Left ventricle myocardium inferior (tissue), 1 donor: ENCODE measurements around the gene DPP9. TPM values are rescaled to one million over a fixed set of nuclear protein-coding genes. Genes with fewer than 3 reads are reported as not detected.
A peak's percentile ranks its signal among the peaks of the same experiment; 100 is the strongest.
"Not testable (repeated sequence)": the region's sequence is repeated elsewhere in the genome, so short reads cannot be mapped to it uniquely, and the experiment has no call there.

Experiments
- DNase-seq: peaks from one replicate; pipeline ENCODE4 v3.0.0-alpha.2; 2020
- H3K27ac ChIP-seq: fragments of 200-600 bp; replicated peaks from 2 replicates; pipeline ENCODE4 v1.8.0; 2021
- H3K27me3 ChIP-seq: fragments of 200-600 bp; 2 replicates; pipeline ENCODE4 v1.8.0; 2021; ENCODE audit warnings: low read depth
- H3K36me3 ChIP-seq: fragments of 200-600 bp; 2 replicates; pipeline ENCODE4 v1.8.0; 2021
- H3K4me1 ChIP-seq: fragments of 200-600 bp; 2 replicates; pipeline ENCODE4 v1.8.0; 2021
- H3K4me3 ChIP-seq: fragments of 200-600 bp; 2 replicates; pipeline ENCODE4 v1.8.0; 2021; ENCODE audit warnings: mild to moderate bottlenecking, moderate library complexity
- H3K9me3 ChIP-seq: fragments of 200-600 bp; replicated peaks from 2 replicates; pipeline ENCODE4 v1.8.0; 2021
- CTCF ChIP-seq: fragments of 200-600 bp; IDR thresholded peaks from 2 replicates; pipeline ENCODE4 v1.8.0; 2021; ENCODE audit warnings: antibody characterized with exemption, mild to moderate bottlenecking, borderline replicate concordance
- intact Hi-C: fragments of 100-400 bp; cut with micrococcal nuclease; formaldehyde crosslinking; loops from one replicate; pipeline ENCODE4 v1.11.0; 2022
- total RNA-seq: library from RNA; stranded (reverse); fragmentation: NEBNext Ultra II Directional; extraction: Animal tissue kit (Norgen Biotek cat#: 25700); gene quantifications from one replicate; pipeline ENCODE4 v1.2.1, GENCODE V29; 2021
- donor health status: DM: no; HTN: yes; CAD: no; lungs with severe emphysema.

Gene DPP9
- total RNA-seq, 1 donor from 2014 or later: 52.5 TPM

GRCh38 chr19:4745986-4746385 is 22.3 kb upstream of the DPP9 start:
- no peak overlapping the region for H3K4me3 ChIP-seq
- H3K9me3 ChIP-seq: peaks cover 6% of the 10 kb centered on the region
- H3K36me3 ChIP-seq: no peaks in the 10 kb centered on the region
- H3K27ac ChIP-seq: no peak overlapping the region
- no peak for DNase-seq
- peaks cover 38% of the 10 kb centered on the region for H3K4me1 ChIP-seq
- H3K27me3 ChIP-seq: no peaks in the 10 kb centered on the region
- no peak for TF ChIP-seq CTCF
- intact Hi-C loops: no loop called here

DNA sequence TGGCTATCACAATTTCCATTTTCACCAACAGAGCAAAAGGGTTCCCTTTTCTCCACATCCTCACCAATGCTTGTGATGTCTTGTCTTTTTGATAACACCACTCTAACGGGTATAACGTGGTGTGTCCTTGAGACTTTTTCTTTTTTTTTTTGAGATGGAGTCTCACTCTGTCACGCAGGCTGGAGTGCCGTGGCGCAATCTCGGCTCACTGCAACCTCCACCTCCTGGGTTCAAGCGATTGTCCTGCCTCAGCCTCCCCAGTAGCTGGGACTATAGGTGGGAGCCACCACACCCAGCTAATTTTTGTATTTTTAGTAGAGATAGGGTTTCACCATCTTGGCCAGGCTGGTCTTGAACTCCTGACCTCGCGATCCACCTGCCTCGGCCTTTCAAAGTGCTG is 21.5 kb upstream of the DPP9 start:
- H3K27me3 ChIP-seq, DNase-seq, intact Hi-C loops, H3K9me3 ChIP-seq, H3K4me3 ChIP-seq, H3K36me3 ChIP-seq: not testable (repeated sequence)
- H3K4me1 ChIP-seq: peaks cover 38% of the 10 kb centered on the region
- H3K27ac ChIP-seq: peak overlapping the region; percentile 58

GRCh38 chr19:4744451-4745174 is 21.0 kb upstream of the DPP9 start:
- intact Hi-C loops: no loop called here
- DNase-seq: no peak

DNA sequence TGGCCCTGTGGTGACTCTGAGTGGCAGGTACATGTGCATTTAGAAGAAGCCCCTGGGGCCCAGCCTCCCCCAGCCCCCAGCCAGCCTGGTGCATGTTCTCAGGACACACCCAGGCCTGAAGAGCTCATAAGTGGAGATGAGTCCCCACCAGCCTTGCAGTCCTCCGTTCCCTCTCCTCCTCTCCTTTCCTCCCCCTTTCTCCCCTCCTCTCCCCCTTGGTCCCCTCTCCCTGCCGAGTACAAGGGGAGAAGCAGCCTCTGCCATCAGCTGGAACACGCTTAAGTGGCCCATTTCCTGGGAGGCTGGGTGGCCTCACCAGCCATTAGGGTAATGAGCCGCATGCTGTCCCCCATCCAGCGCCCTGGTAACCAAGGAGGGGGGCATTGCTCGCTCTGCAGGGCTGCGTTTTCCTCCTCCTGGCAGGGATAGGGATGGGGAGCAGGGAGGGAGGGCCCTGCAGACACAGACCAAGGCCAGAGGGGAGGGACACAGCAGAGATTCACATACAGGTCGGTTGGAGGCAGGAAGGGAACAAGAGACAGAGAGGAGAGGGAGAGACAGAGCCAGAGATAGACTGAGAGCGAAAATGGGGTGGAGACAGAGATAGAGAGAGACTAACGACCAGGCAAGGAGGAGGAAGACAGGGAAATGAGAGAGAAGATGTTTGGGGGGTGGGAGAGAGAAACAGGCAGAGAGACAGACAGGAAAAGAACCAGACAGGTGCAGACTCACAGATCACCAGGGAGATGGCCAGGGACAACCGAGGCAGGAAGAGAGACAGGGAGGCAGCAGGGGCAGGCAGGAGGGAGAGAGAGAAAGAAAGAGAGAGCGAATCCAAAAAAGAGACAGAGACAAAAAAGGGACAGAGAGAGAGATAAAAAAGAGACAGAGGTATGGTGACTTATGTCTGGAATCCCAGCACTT is 19.3 kb upstream of the DPP9 start:
- DNase-seq: no peak
- no peaks in the 10 kb centered on the region for H3K9me3 ChIP-seq
- intact Hi-C loops: no loop called here
- no peaks in the 10 kb centered on the region for H3K36me3 ChIP-seq
- peaks cover 3% of the 10 kb centered on the region for H3K27me3 ChIP-seq
- H3K4me1 ChIP-seq: peaks cover 33% of the 10 kb centered on the region
- peak overlapping the region; percentile 60 for H3K27ac ChIP-seq
- no peak overlapping the region for H3K4me3 ChIP-seq
- TF ChIP-seq CTCF: no peak

More at GRCh38 chr19:4744451-4745174, 21.0 kb upstream of the DPP9 start:
- peaks cover 38% of the 10 kb centered on the region for H3K4me1 ChIP-seq
- H3K9me3 ChIP-seq: peaks cover 6% of the 10 kb centered on the region
- peak overlapping the region; percentile 58 for H3K27ac ChIP-seq
- no peak for TF ChIP-seq CTCF
- no peaks in the 10 kb centered on the region for H3K36me3 ChIP-seq
- no peak overlapping the region for H3K4me3 ChIP-seq
- H3K27me3 ChIP-seq: no peaks in the 10 kb centered on the region

GRCh38 chr19:4740092-4740491 is 16.4 kb upstream of the DPP9 start:
- DNase-seq: no peak
- Histone ChIP-seq H3K4me3 (no peak overlapping the region), H3K27ac (no peak overlapping the region), H3K4me1 (peaks cover 23% of the 10 kb centered on the region), H3K9me3 (no peaks in the 10 kb centered on the region), H3K36me3 (no peaks in the 10 kb centered on the region), H3K27me3 (peaks cover 19% of the 10 kb centered on the region)
- intact Hi-C loops: no loop called here
- TF ChIP-seq CTCF: no peak
